Middle frontal gyrus (tissue), 1 donor: ENCODE measurements around the gene MCUB.

Experiments used
- DNase-seq: peaks from one replicate; pipeline ENCODE4 v3.0.0-alpha.2; 2015; ENCODE audit warnings: low spot score; ENCODE audit errors: extremely low spot score

Gene MCUB

DNA sequence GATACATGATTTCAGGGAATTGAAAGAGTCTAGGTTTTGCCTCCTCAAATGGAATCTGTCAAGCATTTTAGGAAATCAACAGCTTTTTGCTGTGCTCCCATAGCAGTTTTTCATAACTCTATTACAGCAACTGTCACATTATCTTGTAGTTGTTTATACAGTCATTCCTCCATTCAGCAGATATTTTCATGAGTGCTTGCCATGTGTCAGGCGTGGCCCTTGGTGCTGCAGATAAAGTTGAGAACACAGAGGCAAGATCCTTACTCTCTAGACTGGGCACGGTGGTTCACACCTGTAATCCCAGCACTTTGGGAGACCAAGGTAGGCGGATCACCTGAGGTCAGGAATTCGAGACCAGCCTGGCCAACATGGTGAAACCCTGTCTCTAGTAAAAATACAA, 67.3 kb downstream of the MCUB start:
- DNase-seq = no peak

DNA sequence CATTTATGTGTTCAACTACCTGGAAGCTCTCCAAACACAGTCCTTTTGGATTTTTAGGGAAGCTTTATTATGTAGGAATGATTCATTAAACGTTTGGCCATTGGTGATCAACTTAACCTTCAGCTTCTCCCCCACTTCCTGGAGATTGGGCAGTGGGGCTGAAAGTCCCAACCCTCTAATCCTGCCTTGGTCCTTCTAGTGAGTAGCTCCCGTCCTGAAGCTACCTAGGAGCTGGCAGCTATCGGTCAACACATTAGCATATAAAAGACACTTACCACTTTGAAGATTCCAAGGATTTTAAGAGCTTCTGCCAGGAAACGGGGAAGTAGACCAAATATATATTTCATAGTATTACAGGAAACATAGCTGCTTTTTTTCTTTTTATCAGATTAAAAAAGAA, 69.7 kb downstream of the MCUB start:
- no peak for DNase-seq

- no peak for DNase-seq
Observed at GRCh38 chr4:109631532-109632108, 71.6 kb downstream of the MCUB start.

- no peak for DNase-seq
Observed at GRCh38 chr4:109640644-109641043, 80.6 kb downstream of the MCUB start.

GRCh38 chr4:109645874-109646710, 86.0 kb downstream of the MCUB start:
- DNase-seq = no peak

- DNase-seq = no peak
Observed at GRCh38 chr4:109648266-109648996, 88.4 kb downstream of the MCUB start.

DNA sequence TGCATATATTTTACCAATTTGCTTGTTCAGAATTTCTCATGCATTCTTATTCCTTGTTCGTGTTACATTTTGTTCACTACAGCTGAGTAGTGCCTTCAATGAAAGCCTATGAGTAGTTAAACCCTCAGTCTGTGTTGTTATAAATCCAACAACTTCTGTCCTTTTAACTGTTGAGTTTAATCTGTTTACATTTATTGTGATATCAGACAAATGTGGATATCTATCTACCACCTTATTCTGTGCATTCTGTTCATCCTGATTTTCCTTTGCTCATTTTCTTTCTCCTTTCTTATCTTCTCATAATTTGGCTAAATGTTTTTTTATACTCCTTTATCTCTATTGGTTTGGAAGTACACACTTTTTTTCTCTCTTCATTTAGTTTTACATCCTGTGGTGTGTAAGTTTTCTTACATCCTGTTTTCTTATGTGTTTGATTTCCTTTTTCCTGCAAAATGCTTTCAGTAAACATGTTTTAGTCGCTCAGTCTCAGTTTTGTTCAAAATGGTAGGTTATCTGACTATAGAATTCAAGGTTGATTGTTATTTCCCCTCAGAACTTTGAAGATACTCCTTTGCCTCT, 89.0 kb downstream of the MCUB start:
- no peak for DNase-seq

GRCh38 chr4:109649872-109650271, 89.8 kb downstream of the MCUB start:
- DNase-seq = no peak

- DNase-seq = no peak
Observed at GRCh38 chr4:109655396-109655795, 95.3 kb downstream of the MCUB start.

GRCh38 chr4:109657854-109658418, 97.9 kb downstream of the MCUB start:
- no peak for DNase-seq

- no peak for DNase-seq
Observed at GRCh38 chr4:109658871-109659410, 98.9 kb downstream of the MCUB start.

- no peak for DNase-seq
Observed at GRCh38 chr4:109662116-109662515, 102.1 kb downstream of the MCUB start.

DNA sequence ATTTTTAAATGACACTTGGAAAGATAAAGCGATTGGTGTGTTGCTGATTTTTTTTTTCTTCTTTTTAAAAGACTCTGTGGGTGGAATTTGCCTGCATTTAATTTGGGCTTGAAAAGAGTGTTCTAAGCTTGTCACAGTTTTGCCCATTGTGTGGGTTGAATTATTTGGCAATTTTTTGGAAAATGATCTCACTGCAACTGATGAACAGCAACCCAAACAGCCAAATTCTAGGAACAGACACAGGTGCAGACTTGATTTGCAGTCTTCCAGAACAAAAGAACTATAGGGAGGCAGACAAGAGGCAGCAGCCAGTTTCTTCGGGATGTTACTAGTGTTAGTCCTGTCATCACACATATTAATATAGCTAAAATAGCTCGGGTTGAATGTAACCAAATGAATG, 102.7 kb downstream of the MCUB start:
- DNase-seq = no peak

DNA sequence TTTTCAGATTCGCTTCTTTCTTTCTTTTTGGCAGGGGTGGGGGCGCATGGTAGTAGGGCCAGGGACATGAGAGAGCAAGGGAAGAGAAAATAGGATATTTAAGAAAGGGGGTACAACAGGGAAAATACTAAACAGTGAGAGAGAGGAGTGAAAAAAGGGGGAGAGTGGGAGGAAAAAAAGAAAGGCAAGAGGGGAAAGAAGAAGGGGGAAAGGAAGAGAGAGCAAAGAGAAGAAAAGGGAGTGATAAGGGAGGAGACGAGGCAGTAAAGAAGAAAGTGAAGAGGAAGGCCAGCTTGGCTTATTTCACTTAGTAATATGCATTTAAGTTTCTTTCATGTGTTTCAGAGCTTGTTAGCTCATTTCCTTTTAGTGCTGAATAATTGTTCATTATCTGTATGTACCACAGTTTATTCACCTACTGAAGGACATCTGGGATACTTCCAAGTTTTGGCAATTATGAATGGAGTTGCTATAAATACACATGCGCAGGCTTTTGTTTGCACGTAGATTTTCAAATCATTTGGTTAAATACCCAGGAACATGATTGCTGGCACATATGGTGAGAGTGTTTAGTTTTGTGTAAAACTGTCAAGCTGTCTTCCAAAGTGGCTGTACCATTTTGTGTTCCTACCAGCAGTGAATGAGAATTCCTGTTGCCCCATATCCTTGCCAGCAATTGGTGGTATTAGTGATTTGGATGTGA, 105.9 kb downstream of the MCUB start:
- no peak for DNase-seq

DNA sequence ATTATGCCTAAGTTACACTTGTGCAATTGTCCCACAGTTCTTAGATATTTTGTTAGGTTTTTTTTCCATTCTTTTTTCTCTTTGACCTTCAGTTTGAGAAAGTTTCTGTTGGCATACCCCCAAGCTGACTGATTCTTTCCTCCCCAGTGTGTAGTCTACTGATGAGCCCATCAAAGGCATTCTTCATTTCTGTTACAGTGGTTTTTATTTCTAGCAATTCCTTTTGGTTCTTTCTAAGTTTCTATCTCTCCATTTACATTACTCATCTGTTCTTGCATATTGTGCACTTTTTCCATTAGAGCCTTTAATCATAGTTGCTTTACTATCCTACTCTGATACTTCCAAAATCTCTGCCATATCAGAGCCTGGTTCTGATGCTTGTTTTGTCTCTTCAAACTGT, 111.3 kb downstream of the MCUB start:
- DNase-seq = no peak

DNA sequence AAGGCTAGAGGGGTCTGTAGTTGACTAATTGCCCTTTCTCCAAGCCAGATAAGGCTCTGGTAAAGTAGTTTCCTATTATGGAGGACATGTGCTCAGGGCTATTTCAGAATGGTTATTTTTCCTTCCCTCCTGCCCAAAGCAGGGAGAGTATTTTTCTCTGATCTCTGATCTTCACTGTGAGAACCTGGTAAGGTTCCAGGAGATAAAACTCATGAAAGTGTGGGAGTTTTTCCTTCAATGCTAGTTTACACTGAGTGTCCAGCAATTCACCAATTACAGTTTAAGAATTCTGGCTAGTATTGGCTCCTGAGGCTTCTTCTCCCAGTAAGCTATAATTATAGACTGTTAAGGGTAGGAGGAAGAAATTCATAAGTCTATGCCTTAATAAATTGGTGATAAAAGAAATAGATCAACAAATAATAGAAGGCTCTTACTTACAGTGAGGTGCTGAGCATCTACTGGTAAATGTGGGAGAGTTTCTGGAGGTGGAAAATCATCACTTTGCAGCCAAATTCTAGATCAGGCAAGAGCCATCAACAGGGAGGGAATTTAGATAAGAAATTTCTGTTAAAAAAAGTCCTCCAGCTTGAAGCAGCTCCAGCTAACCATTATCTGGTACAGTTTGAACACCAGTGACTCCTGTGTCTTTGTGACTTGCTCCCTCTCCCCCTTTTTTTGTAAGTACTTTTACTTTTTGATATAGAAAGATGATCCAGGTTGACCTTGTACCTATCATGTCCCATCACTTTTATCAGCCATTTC, 112.3 kb downstream of the MCUB start:
- no peak for DNase-seq

DNA sequence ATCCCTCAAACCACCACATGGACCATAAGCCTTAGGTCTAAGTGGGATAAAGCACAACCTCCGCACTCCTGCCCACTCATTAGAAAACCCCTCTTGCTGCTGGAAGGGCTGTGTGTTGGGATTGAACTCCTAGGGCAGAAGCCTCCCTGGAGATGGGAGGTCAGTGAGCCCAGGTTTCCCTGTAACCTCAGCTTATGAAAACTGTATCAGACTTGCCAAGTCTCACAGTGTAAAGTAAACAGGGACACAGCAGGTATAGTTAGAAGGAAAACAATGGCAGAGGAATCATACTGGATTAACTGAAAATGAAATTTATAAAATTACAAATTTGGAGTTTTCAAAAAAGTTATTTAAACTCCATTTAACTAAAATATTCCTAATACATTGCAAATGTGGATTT, 113.3 kb downstream of the MCUB start:
- no peak for DNase-seq

DNA sequence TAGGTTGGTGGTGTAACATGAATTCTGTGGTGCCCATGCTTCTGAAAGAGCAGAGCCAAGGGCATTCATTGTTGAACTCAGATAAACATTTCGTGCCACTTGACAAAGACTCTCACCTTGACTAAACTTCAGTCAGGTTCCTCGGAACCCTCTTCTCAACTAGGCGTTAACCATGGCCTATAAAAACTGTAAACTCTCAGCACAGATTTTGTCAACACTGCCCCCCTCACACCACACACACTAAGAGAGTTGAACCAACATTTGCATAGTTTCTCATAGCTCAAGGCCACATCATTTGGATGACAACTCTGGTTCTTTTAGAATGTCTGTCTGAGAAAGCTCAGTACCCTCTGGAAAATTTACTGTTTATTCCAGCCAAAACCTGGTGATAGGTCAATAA, 115.1 kb downstream of the MCUB start:
- DNase-seq = no peak

DNA sequence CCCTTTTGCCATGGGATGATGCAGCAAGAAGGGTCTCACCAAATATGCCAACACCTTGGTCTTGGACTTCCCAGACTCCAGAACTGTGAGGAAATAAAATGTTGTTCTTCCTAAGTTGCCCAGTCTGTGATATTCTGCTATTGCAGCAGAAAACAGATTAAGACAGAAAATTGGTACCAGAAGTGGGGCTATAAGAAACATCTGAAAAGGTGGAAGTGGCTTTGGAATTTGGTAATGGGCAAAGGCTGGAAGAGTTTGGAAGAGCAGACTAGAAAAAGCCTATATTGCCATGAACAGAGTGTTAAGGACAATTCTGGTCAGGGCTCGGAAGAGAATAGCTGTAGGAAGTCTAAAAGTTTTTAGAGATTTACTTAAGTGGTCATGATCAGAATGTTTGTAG, 115.8 kb downstream of the MCUB start:
- DNase-seq = no peak

DNA sequence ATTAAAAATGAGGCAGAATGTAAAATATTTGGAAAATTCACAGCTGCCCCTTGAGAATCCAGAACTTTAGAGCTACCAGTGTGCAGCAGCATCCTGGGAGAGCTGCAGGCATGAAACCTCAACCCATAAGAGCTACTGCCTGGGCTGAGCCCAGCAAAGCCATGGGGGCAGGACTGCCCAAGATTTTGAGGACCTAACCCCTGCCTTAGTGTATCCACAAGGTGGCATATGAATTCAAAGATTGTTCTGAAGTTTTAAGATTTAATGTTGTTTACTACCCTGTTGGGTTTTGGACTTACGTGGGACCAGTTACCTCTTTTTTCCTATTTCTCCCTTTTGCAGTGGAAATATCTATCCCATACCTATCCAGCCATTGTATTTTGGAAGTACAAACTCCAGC, 116.8 kb downstream of the MCUB start:
- DNase-seq = no peak
